GM18520 (cell line): Measurements from ENCODE around the gene EIF4A2.
"Not testable (repeated sequence)": the region's sequence is repeated elsewhere in the genome, so short reads cannot be mapped to it uniquely, and the experiment has no call there.

Source experiments
- ATAC-seq: cut with Tn5 transposase; IDR thresholded peaks from one replicate; pipeline ENCODE4 v1.9.1; 2021; ENCODE audit not compliant: unreplicated experiment

Gene EIF4A2

DNA sequence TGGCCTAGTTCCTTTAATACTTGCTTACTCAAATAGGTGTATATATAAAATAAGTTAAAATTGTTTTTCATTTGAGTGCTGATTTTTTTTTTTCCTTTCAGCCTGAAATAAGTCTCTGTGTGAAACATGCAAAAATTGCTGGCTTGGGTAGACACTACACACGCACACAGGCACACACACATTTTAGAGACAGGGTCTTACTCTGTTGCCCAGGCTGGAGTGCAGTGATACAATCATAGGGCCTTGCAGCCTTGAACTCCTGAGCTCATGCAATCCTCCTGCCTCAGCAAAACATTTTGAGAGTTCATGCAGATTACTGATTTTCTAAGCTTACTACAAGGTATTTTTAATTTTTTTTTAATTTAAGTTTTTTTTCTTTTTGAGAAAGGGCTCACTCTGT lies 35.6 kb downstream of the EIF4A2 start:
- ATAC-seq = no peak

GRCh38 chr3:186821429-186822387 lies 38.3 kb downstream of the EIF4A2 start:
- ATAC-seq = no peak

- not testable (repeated sequence) for ATAC-seq
Observed at GRCh38 chr3:186822388-186822759, 39.0 kb downstream of the EIF4A2 start.

- no peak for ATAC-seq
Observed at GRCh38 chr3:186823386-186823785, 40.0 kb downstream of the EIF4A2 start.

- no peak for ATAC-seq
Observed at GRCh38 chr3:186824430-186825139, 41.2 kb downstream of the EIF4A2 start.

- no peak for ATAC-seq
Observed at GRCh38 chr3:186825294-186825821, 42.0 kb downstream of the EIF4A2 start.

DNA sequence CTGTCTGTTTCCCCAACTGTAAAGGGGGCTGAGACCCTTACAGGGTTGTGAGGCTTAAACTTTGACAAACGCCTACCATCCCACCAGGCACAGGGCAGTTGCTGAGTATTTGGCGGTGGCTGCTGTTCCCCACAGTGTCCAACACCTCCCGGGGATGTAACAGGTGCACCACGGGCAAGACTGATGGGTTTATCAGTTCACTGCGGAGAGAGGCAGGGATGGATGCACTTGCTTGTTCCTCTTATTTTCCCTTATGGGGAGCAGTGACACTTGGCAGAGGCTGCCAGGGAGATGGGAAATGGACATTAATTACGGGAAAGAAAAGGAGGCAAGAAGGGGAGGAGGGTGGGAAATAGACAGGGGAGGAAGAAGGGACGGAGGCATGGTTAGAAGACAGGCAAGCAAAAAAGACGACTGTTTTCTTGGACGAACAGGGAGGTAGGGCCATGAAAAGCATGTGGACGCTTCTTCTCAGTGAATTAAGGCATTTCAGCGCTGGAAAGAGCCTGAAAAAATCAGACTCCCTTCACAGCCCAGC lies 42.6 kb downstream of the EIF4A2 start:
- no peak for ATAC-seq

- ATAC-seq = no peak
Observed at GRCh38 chr3:186826410-186826975, 43.1 kb downstream of the EIF4A2 start.

GRCh38 chr3:186826976-186827857 lies 43.8 kb downstream of the EIF4A2 start:
- ATAC-seq = peak; percentile 78

GRCh38 chr3:186828340-186828739 lies 45.0 kb downstream of the EIF4A2 start:
- ATAC-seq = no peak

DNA sequence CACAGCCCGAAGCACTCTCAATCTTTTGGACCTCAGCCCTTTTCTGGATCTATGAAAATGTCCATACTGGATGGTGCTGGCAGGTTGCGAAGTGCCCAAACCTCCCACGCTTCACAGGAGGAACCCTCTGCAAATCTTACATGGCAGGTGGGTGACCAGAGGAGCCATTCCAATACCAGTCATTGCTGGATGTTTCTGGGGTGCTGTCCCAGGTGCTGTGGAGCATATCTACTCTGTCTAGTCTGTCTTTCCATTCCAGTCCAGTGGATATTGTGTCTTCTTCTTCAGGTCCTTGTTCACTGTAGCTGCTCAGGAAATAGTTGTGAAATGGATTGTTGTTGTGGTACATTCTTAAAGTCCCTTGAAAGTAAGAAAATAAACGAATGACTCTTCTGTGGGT lies 48.4 kb downstream of the EIF4A2 start:
- ATAC-seq = no peak

DNA sequence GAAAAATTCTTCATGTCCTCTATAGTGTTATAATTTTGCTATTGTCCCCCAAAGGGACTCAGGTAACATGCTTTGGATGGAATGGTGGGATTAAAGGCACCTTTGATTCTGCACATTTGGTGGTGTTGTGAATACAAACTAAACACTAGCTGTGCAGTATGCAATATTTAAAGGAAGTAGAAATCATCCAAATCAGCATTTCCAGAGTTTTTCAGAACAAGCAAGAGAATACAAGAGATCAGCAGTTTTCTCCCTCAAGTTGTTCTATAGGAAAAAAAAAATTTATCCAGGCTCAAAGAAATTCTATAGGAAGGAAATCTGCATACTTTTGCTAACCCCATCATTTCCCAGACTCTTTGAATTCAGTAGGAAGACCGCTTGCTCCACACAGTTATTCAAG lies 48.9 kb downstream of the EIF4A2 start:
- no peak for ATAC-seq
